ENCODE data around the gene U2AF1L4. TPM values are rescaled to one million over a fixed set of nuclear protein-coding genes. Genes with fewer than 3 reads are reported as not detected.

U2AF1L4 gene
- total RNA-seq, 1 experiment from 2014 or later, result 6.3 TPM

DNA sequence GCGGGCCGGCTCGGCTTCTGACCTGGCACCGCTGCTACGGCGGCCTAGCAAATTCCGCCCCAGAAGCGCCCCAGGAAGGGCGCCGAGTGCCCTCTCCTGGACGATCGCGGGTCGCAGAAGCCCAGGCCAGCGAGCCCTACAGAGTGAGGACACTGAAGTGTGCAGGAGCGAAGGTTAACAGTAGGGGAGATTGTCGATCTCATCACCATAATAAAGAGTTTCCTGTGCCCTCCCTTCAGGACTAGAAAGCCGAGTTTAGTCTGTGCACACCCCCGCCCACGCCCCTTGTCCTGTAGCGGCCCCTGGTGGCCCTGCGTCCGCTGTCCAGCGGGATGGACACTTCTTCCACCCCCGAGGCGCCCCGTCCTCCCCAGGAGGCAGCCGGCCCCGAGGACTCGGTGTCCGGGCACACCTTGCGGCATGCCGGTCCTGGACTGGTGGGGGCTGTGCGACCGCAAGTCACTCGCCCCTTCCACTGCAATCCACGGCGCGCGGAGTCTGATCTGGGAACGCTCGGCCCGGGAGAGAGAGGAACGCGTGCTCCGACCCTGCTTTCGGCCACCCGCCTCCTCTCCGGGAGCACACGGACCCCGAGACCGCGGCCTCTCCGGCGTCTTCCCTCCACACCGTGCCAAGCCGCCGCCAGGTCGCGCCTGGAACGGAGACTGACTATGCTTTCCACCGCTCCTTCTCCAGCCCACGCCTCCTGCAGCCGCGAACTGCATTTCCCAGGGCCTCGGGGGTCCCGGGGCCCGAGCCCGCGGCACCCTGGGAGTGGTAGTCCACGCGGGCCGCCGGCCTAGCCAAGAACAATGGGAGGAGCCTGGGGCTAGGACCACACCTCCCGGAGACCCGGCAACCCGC is 28.2 kb downstream of the U2AF1L4 start:
- peak; percentile 96 for DNase-seq (ENCODE audit: low spot score)
- in situ Hi-C loops (cut with HindIII; ENCODE audit: low sequenced_read_pairs), result no loop called here

DNA sequence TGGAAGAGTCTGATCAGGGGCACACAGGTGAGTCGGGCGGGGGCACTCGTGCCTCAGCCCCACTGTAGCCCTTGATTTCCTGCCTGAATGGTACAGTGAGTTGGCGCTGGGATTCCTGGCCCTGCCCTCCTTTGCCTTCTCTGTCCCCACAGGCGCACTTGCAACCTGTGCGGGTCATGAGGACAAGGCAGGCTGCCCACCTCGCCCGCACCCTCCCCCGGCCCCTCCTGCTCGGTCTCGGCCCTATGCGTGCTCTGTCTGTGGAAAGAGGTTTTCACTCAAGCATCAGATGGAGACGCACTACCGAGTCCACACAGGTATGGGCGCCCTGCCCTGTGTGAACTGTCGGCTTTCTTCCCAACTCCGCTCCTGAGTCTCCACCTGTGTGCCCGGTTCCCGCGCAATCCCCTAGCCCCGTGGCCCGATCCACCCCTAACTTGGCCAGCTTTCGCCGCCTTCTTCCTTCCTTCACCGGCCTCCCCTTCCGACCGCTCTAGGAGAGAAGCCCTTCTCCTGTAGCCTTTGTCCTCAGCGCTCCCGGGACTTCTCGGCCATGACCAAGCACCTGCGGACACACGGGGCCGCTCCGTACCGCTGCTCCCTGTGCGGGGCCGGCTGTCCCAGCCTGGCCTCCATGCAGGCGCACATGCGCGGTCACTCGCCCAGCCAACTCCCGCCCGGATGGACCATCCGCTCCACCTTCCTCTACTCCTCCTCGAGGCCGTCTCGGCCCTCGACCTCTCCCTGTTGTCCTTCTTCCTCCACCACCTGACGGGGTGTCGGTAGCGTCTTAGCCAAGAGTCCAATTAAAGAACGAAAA is 29.0 kb downstream of the U2AF1L4 start:
- DNase-seq (ENCODE audit: low spot score), result peak; percentile 74
- in situ Hi-C loops (cut with HindIII; ENCODE audit: low sequenced_read_pairs), result no loop called here

DNA sequence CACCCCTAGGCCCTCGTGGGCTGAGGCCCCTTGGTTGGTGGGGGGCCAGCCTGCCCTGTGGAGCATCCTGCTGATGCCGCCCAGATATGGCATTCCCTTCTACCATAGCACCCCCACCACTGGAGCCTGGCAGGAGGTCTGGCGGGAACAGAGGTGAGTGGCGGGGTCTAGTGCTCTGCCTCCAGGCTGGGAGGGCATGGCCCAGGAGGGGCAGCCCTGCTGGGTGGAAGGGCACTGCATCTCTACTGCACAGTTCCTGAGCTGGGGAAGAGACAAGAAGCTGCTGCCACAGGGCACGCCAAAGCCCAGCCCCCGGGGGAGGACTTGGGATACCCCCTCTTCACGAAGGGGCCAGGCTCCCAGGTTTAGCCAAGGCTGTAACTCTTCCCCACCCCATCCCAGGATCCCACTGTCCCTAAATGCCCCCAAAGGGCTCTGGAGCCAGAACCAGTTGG is 29.8 kb downstream of the U2AF1L4 start:
- in situ Hi-C loops (cut with HindIII; ENCODE audit: low sequenced_read_pairs), result no loop called here

DNA sequence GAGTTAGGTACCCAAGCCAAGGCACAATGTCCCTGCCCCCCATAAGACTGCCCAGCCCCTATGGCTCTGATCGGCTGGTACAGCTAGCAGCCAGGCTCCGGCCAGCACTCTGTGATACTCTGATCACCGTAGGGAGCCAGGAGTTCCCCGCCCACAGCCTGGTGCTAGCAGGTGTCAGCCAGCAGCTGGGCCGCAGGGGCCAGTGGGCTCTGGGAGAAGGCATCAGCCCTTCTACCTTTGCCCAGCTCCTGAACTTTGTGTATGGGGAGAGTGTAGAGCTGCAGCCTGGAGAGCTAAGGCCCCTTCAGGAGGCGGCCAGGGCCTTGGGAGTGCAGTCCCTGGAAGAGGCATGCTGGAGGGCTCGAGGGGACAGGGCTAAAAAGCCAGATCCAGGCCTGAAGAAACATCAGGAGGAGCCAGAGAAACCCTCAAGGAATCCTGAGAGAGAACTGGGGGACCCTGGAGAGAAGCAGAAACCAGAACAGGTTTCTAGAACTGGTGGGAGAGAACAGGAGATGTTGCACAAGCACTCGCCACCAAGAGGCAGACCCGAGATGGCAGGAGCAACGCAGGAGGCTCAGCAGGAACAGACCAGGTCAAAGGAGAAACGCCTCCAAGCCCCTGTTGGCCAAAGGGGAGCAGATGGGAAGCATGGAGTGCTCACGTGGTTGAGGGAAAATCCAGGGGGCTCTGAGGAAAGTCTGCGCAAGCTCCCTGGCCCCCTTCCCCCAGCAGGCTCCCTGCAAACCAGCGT is 30.4 kb downstream of the U2AF1L4 start:
- peak; percentile 36 for DNase-seq (ENCODE audit: low spot score)
- in situ Hi-C loops (cut with HindIII; ENCODE audit: low sequenced_read_pairs), result no loop called here

More for the DNA sequence above, 29.8 kb downstream of the U2AF1L4 start:
- DNase-seq (ENCODE audit: low spot score), result no peak

DNA sequence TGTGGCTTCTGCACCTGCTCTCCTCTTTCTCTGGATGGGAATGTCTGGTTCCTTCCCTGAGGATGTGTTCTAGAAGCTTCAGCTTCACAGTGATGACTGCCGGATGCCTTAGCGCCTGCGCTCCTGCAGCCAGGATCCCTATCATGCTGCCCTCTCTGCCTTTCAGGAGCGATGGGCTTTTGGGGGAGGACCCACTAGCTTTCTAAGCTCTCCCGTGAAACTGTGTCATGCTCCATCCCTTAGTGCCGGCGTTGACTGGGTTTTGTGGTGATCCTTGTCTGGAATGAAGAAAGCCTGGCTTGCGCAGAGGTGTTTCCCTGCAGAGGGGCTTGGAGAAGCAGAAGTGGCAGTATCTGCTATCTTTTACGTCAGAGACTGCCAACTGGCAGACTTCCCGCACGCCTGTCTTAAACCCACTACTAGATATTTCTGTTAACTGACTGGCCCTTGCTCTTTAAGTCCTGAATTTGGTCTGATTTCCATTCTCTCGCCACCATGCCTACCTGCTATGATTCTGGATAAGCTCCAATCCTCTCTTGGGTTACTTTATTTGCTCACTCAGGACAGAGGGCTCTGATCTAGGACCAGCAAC is 31.2 kb downstream of the U2AF1L4 start:
- DNase-seq (ENCODE audit: low spot score), result peak; percentile 45
- in situ Hi-C loops (cut with HindIII; ENCODE audit: low sequenced_read_pairs), result no loop called here

DNA sequence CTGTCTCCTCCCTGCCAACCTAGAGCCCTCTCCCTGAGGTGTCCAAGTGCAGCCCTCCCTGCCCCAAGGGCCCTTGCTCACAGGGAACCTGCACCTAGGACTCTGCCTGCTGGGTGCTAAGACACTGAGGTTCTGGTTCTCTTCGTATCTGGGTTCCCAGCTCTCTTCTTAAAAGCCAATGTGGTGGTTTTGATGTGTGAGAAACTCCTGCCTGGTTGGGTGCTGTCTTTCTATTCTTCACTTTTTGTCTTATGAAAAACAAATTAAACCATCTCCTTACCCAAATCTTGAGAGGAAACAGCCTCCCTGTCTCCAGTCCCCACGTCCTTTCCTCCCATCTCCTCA is 31.7 kb downstream of the U2AF1L4 start:
- DNase-seq (ENCODE audit: low spot score), result no peak
- in situ Hi-C loops (cut with HindIII; ENCODE audit: low sequenced_read_pairs), result no loop called here

DNA sequence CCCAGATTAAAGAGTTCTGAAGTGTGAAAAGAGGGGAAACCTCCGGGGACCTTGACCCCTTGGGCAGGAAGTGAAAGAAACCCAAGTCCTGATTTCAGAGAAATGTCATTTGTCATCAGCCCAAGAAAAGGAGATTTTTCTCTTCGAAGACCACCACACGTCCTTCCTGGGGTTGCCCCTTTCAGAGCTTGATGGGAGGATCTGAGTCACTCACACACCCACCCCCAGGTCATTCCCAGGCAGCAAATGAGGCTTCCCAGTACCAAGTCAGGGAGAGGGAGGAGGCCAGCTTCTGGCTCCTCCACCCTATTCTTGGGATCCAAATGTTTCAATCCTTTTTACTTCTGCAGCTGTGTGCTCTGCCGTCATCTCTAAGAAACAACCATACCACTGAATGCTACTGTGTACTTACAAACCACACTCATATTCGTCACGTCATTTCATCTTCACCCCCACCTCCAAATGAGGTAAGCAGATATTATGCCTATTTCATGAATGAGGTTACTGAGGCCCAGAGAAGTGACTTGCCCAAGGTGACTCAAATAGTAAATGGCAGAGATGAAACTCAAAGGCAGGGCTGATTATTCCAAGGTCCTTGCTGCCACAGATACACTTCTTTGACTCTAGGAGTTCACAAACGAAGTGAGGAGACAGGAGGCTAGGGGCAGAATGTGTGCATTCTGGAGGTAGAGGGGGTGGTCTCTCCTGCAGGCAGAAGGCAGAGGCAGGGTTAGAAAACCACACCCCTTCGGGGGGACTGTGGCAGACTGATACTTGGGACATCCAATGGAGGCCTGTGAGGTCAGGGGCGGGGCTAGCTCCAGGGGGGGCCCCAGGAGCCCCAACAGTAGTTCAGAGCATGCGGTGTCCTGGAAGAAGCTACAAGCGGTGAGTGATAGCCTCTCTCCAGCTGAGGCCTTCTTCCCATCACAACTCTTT is 32.4 kb downstream of the U2AF1L4 start:
- DNase-seq (ENCODE audit: low spot score), result no peak
- in situ Hi-C loops (cut with HindIII; ENCODE audit: low sequenced_read_pairs), result no loop called here

DNA sequence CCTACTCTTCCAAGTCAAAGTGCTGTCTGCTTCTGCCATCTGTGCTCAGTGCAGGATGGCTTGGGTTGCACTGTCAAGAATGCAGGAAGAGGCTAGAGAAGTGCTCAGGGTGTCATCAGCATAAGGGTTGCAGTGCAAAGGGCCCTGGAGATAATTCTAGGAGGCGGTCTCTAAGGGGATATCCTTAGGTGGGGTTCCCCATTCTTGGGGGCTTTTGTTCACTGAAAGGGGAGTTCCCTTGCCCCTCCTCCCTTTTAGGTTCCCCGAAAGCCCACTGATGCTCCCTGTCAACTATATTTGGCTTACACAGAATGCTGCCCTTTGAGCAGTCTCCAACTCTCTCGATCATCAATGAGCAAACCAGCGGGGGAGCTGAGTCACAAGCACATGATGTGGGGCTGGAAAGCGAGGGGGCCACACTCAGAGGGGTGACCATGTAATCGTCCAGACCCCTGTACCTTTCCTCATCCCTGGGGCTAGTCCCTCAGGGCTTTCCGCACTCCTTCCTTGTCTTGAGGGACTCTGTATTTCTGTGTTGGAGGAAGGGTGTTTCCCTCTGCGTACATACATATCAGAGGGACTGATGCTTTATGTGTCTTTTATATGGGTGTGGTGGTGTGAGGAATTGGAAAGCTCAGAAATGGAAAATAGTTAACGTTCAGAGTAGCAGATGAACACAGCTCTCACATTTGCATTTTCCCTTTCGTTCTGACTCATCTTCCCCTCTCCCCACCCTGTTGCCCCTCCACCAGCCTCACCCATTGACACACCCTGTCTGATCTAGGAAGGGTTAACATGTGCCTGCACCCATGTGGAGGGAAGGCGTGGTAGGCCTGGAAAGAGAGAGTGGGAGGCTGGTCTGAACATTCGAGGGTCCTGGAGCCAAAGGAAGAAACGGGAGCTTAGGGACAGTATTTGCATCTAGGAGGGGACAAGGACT is 34.2 kb downstream of the U2AF1L4 start:
- DNase-seq (ENCODE audit: low spot score), result no peak
- in situ Hi-C loops (cut with HindIII; ENCODE audit: low sequenced_read_pairs), result no loop called here

DNA sequence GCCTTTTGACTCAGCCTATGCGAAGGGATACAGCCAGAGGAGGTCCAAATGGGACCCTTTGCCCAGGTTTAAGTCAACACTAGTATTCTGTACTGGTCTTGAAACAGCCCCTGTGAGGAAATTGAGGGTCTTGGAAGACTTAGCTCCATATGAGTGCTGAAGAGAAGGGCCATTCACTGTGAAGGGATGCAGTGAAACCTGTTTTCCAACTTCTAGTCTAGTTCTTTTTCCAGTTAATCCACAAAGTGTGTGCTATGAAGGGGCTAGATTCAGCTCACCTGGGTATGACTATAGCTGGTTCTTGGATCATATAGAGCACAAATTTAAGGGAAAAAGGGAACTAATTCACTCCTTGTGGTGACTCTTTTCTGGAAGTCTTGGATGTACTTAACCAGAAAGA is 36.8 kb downstream of the U2AF1L4 start:
- no peak for DNase-seq (ENCODE audit: low spot score)
- in situ Hi-C loops (cut with HindIII; ENCODE audit: low sequenced_read_pairs), result no loop called here

DNA sequence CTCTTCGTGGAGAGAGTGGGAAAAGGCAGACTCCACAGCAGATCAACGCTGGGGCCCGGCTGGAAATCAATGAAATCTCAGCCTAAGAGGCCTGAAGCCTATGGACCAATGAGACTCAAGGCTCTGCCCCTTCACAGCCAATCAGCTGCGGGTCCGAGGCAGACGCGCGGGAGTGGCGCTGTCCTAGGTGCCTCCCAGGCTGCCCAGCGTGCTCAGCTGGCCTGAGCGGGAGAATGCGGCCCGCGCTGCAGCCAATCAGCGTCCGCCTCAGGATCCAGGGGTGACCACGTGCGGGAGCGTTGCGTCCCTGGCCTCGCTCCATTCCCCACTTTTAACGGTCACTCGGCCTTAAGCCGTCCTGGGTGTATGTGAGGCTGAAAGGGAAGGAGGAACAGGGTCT is 41.0 kb downstream of the U2AF1L4 start, which contains the start of gene ZBTB32:
Gene ZBTB32 (plus strand): TSS at position 341 of the 400 bp plus-strand sequence. CDS start 10,069 bp downstream, outside the sequence.
- DNase-seq (ENCODE audit: low spot score), result peak; percentile 45
- in situ Hi-C loops (cut with HindIII; ENCODE audit: low sequenced_read_pairs), result no loop called here

DNA sequence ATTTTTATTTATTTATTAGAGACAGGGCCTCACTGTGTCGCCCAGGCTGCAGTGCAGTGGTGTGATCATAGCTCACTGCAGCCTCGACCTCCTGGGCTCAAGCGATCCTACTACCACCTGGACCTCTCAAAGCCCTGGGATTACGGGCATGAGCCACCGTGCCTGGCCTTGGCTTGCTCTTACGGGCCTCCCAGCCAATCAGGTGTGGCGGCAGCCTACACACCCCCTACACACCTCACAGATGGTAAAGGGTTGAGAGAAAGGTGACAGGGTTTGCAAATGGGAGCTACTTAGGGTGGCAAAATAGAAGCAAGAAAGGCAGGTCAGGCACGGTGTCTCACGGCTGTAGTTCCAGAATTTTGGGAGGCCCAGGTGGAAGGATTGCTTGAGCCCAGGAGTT is 41.9 kb downstream of the U2AF1L4 start:
- in situ Hi-C loops (cut with HindIII; ENCODE audit: low sequenced_read_pairs), result no loop called here
- no peak for DNase-seq (ENCODE audit: low spot score)

DNA sequence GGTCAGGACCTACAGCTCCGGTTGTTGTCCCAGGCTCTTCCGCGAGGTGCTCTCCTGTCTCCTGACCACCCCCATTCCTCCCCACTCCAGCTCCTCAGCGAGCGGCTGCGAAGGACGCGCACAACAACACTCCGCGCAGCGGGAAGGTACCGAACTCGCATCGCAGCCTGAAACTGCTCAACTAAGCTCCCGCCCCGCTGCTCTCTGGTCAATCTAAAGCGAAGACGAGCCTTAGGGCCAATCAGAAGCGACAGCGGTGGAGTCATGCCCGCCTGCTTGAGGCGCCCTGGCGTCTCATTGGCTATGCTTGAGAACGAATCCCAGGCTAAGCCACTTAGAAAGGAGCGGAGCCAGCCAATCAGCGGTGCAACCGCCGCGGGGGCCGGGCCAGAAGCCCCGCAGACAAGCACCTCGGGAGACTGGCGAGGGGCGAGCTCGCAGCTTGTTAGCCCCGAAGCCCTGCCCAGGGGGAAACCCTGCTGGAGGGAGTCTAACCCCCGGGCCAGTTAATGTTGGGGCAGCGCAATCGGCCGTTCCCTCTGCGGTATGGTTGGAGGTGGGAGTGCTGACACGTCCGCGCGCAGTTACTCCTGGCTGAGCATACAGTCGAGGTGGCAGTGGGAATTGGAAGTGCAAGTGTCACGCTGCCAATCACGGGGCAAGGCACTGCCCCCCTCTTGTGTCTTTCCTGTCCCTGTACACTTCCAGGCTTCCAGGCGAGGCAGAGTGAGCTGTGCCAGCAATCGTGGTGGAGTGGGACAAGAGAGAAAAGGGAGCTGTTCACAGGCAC is 42.8 kb downstream of the U2AF1L4 start:
- in situ Hi-C loops (cut with HindIII; ENCODE audit: low sequenced_read_pairs), result no loop called here
- DNase-seq (ENCODE audit: low spot score), result peak; percentile 100

DNA sequence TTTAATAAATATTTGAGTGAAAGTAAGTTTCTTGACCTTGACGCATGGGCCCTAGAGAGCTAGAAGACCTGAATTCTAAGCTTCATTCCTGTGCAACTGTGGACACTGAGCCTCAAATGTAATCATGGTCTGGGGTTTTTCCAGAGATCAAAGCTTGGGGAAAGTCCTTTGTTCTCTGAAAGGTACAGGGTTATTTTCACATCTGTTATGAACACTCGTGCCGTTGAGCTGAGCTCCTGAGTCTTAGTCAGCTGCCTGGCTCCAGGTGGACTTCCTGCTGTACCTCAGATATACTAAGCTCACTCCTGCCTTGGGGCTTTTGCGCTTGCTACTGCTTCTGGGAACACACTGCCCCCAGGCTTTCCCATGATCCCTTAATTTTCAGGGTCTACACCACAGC is 48.4 kb downstream of the U2AF1L4 start:
- in situ Hi-C loops (cut with HindIII; ENCODE audit: low sequenced_read_pairs), result loop anchor here (10.0 kb wide), 1 partner anchor 138 kb away; no protein-coding TSS in a partner anchor
- no peak for DNase-seq (ENCODE audit: low spot score)

DNA sequence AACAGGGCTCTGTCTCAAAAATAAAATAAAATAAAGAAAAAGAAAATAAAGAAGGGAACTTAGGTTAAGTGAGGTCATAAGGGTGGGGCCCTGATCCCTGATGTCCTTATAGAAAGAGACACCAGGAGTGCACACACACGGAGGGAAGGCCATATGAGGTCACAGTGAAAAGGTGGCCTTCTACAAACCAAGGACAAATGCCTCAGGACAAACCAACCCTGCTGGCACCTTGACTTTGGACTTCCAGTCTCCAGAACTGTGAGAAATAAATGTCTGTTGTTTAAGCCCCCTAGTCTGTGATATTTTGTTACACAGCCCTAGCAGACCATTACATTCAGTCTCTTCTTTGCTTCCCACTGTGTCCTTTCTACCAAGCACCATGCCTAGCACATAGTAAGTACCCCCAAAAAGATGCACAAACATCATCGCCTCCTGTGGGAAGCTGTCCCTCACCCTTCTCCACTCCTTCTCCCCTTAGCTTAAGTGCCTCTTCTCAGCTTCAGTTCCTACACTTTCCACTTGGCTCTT is 49.3 kb downstream of the U2AF1L4 start:
- in situ Hi-C loops (cut with HindIII; ENCODE audit: low sequenced_read_pairs), result loop anchor here (10.0 kb wide), 1 partner anchor 139 kb away; no protein-coding TSS in a partner anchor
- no peak for DNase-seq (ENCODE audit: low spot score)

DNA sequence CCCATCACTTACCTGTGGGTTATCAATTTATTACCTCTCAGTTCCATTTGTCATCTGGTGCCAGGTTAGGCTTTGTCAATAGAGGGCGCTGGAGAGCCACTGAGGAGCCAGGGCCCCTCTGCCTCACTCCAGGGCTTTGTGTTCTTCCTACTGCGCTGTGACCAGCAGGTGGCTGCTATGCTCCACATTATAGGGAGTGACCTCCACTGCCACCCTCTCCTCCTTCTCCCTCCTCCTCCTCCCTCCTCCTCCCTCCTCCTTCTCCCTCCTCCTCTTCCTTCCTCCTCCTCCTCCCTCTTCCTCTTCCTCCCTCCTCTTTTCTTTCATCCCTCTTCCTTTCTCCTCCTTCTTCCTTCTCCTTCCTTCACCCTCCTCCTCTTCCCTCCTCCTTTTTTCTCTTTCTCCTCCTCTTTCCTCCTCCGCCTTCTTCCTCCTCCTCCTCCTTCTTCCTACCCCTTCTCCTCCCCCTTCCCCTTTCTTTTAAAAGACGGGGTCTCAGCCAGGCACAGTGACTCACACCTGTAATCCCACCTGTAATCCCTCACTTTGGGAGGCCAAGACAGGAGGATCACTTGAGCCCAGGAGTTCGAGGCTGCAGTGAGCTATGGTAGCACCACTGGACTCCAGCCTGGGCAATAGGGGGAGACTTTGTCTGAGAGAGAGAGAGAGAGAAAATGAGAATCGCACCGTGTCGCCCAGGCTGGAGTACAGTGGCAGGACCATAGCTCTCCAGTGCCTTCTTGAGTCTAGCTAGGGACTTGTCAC is 51.2 kb downstream of the U2AF1L4 start:
- peak; percentile 91 for DNase-seq (ENCODE audit: low spot score)
- in situ Hi-C loops (cut with HindIII; ENCODE audit: low sequenced_read_pairs), result loop anchor here (10.0 kb wide), 1 partner anchor 141 kb away; no protein-coding TSS in a partner anchor
